ENCODE results near the gene RASGRF2. TPM values are rescaled to one million over a fixed set of nuclear protein-coding genes. Genes with fewer than 3 reads are reported as not detected.
A peak's percentile ranks its signal among the peaks of the same experiment; 100 is the strongest.
"Not testable (repeated sequence)": the region's sequence is repeated elsewhere in the genome, so short reads cannot be mapped to it uniquely, and the experiment has no call there.

RASGRF2 gene
- total RNA-seq, 1 donor from 2014 or later, result 9.4 TPM

DNA sequence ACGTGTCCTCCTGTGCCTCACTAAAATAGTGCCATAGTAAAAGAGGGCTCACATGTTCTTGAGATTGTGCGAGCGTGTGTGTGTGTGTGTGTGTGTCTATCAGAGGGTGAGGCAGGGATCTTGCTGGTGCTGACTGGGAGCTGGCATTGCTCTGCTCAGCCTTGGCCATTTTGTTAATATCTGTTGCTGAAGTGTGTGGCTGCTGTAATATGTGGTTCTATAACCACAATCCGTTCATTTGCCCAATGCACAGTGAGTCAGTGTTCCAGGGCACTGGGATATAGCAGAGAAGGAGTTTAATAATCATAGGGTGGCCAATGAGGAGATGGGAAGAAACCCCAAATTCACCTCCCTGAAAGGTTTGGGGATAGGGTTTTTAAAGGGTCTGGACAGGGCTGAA, 61.3 kb downstream of the RASGRF2 start:
- DNase-seq (ENCODE audit: low read depth, low spot score), result no peak

DNA sequence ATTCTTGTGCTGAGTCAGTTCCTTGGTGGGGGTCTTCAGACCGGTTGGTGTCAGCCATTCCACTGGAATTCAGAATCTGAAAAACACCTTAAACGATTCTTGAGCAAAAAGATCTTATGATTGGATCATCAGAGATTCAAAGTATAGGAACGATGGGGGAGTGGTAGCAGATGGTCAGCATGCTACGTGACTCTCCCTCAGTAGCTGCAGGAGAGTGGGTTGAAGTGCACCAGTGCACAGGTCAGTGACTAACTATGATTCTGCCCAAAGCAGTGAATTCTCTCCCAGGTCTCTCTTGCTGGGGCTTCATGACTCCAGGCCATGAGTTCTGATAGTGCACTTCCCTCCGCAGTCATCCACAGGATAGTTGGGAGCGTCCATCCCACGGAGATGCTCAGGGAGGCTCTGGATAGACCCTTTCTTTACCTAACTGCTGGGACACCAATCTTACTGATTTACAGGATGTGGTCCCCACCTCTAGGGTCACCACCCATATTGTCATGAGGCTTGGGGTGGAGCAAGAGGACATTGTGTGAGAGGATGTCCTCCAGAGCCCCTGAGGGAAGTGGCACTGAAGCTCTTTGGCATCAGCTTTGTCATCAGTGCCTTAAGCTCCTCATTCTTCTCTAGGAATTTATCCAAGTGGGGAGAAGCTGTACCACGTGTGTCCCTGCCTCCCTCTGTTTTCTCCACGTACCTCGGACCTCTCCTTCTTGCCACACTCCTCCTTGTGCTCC, 62.0 kb downstream of the RASGRF2 start:
- no peak for DNase-seq (ENCODE audit: low read depth, low spot score)

DNA sequence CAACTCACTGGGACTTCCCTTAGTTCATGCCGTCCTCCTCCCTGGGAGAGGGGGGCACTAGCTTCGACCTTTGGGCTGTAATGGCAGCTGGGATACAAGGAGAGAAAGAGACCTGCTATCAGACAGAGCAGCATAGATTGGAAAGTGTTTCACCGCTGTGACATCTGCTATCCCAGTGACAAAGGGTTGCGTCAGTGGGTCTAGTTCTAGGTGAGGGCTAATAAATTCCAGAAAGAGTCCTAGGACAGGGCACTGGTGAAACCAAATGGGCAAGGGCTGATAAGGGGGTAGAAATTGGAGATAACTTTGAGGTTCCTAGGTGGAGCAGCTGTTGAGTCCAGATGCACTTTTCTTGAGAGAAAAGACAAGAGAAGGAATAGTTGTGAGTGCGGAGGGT, 62.5 kb downstream of the RASGRF2 start:
- no peak for DNase-seq (ENCODE audit: low read depth, low spot score)

DNA sequence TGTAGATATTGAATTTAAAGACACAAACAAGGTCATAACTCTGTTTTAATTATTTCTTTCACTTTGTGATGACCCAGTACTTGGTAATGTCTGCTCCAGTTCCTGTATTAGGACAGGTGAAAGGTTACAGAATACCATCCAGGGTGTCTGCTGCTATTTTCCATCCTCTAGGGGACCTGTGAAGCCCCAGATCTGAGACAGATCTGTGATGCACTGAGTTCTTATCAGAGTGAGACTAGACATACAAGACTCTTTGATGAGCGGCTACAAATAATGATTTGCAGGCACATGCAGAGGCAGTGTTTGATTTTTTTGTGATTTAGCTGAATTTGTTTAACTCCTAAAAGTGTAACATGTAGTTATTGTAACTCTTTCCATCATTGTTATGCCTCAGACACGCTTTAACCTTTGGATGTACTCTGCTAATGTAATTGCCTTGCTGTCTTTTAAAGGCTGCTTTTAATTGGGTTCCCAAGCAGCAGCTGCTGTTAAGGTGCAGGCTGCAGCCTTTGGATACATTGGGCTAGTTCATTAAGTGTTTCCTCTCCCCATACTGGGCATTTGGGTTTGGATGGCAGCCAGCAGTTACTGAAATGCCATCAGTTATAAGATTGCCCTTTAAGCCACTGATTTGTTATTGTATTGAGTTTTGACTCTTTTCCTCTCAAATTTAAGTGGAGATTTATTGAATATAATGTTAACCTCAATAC, 63.3 kb downstream of the RASGRF2 start:
- no peak for DNase-seq (ENCODE audit: low read depth, low spot score)

DNA sequence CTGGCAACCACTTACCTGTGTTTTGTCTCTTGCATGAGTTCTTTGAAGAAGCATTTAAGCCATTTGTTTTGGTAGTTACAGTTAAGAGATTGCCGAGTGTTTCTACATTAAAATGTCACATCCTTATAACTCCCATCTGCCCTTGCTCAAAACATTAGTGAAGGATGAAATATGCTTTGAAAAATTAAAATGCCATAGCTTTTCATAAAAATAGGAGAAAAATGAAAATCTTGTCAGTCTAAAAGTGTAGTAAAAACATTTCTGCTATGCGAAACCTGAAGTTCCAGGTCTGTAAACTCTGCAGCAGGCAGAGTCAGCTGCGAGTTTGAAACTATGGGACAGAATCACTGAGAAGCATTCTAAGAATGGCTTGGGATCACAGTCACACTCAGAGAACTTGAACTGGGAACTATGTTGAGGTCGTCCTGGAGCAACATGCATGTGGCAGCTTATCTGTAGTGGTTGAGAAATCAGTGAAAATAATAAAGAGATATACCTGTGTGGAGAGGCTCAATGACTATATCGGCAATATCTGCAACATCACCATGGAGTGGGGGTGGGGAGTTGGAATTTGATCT, 67.4 kb downstream of the RASGRF2 start:
- no peak for DNase-seq (ENCODE audit: low read depth, low spot score)

DNA sequence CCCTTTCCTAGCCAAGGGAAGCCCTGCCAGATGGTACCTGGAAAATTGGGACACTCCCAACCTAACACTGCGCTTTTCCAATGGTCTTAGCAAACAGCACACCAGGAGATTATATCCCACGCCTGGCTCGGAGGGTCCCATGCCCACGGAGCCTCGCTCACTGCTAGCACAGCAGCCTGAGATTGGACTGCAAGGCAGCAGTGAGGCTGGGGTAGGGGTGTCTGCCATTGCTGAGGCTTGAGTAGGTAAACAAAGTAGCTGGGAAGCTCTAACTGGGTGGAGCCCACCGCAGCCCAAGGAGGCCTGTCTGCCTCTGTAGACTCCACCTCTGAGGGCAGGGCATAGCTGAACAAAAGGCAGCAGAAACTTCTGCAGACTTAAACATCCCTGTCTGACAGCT, 68.7 kb downstream of the RASGRF2 start:
- DNase-seq (ENCODE audit: low read depth, low spot score), result not testable (repeated sequence)

DNA sequence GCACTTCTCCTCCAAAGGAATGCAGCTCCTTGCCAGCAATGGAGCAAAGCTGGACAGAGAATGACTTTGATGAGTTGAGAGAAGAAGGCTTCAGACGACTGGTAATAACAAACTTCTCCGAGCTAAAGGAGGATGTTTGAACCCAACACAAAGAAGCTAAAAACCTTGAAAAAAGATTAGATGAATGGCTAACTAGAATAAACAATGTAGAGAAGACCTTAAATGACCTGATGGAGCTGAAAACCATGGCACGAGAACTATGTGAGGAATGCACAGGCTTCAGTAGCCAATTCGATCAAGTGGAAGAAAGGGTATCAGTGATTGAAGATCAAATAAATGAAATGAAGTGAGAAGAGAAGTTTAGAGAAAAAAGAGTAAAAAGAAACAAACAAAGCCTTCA, 69.6 kb downstream of the RASGRF2 start:
- DNase-seq (ENCODE audit: low read depth, low spot score), result not testable (repeated sequence)

DNA sequence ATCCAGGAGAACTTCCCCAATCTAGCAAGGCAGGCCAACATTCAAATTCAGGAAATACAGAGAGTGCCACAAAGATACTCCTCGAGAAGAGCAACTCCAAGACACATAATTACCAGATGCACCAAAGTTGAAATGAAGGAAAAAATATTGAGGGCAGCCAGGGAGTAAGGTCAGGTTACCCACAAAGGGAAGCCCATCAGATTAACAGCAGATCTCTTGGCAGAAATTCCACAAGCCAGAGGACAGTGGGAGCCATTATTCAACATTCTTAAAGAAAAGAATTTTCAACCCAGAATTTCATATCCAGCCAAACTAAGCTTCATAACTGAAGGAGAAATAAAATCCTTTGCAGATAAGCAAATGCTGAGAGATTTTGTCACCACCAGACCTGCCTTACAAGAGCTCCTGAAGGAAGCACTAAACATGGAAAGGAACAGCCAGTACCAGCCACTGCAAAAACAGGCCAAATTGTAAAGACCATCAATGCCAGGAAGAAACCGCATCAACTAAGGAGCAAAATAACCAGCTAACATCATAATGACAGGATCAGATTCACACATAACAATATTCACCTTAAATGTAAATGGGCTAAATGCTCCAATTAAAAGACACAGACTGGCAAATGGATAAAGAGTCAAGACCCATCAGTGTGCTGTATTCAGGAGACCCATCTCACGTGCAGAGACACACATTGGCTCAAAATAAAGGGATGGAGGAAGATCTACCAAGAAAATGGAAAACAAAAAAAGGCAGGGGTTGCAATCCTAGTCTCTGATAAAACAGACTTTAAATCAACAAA, 70.3 kb downstream of the RASGRF2 start:
- not testable (repeated sequence) for DNase-seq (ENCODE audit: low read depth, low spot score)

DNA sequence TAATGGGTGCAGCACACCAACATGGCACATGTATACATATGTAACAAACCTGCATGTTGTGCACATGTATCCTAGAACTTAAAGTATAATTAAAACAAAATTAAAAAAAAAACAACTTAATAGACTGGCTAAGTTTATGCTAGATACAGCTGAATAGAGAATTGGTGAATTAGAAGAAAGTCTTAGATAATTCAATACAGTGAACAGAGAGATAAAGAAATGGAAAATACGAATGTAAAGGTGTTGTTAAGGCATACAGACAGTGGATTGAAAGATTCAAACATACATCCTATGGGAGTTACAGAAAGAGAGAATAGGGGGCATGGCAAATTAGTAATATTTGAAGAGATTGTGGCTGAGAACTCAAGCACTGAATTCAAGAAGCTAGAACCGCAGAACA, 75.4 kb downstream of the RASGRF2 start:
- no peak for DNase-seq (ENCODE audit: low read depth, low spot score)

DNA sequence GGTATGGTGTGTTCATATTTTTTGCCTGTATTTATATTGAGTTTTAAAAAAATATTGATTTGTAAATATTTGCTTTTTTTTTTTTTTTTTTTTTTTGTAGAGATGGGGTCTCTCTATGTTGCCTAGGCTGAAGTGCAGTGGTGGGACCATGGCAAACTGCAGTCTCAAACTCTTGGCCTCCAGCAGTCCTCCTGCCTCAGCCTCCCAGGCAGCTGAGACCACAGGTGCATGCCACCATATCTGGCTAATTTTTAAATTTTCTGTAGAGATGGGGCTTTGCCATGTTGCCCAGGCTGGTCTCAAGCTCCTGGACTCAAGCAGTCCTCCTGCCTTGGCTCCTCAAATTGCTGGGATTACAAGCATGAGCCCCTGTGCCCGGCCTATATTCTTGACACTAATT, 78.3 kb downstream of the RASGRF2 start:
- DNase-seq (ENCODE audit: low read depth, low spot score), result no peak

DNA sequence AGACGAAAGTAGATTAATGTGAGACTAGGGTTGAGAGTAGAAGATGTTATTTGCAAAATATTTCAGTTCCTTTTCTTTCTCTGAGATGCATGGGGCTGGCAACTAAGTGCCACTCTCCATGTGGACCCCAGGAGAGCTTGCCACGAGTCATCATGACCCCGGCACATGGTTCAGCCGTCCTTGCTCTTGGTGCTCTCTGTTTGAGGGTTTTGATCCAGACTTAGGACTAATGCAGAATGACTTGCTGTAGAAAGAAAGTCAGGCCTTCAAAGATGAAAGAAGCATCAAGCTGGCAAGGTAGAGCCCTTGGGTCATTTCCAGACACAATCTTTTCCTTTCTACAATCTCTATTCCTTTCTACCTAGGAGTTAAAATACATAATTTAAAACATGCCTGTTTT, 84.7 kb downstream of the RASGRF2 start:
- DNase-seq (ENCODE audit: low read depth, low spot score), result no peak

DNA sequence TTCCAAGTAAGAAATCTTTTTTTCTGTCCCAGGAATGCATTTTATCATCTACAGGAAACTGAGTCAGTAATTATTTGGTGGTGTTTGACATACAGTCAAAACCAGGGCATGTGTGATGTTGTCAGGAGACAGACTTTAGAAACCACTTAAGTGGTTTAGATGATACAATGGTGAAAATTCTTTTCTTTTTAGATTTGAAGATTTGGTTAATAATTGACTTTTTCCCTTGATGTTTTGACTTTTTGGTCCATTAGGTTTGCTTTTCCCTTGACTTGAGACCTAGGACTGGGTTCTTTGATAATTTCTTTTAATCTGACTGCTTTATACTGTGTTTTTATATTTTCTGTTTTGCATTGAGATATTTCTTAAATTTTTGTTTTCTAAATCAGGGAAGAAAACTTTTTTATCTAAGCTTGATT, 85.2 kb downstream of the RASGRF2 start:
- DNase-seq (ENCODE audit: low read depth, low spot score), result peak; percentile 20

DNA sequence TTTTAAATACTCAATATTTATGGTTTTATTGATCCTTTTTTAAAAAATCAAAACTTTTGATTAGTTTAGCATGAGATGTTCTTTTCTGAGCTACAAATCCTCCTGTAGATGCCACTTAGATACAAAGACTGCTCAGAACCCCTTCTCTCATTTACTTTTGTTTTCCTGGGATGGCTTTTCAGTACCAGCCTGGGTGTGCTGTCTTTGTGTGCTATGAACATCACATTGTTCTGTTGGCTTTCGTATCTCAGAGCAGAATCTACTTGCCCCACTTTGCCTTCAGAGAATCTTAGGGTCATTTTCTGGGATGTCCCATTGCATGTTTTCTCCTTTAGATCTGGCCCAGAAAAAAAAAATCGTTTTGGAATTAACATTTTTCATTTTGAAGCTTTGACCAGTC, 85.9 kb downstream of the RASGRF2 start:
- DNase-seq (ENCODE audit: low read depth, low spot score), result no peak

DNA sequence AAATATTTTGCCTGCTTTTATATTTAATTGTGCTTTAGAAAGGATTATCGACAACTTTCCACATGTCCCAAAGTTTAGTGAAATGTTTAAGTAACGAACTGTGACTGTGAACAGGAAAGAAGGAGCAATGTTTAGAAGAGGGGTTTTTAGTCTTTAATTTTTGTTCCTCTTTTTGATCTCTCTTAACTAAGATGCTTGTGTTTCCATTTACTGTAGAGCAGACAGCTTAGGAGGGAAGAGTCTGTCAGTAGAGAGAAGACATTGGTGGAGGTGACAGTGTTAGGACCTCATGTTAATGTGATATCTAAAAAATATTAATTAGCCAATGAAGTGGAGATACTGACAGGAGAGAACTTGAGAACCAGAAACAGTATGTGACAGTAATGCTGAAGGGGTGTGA, 92.2 kb downstream of the RASGRF2 start:
- DNase-seq (ENCODE audit: low read depth, low spot score), result no peak

DNA sequence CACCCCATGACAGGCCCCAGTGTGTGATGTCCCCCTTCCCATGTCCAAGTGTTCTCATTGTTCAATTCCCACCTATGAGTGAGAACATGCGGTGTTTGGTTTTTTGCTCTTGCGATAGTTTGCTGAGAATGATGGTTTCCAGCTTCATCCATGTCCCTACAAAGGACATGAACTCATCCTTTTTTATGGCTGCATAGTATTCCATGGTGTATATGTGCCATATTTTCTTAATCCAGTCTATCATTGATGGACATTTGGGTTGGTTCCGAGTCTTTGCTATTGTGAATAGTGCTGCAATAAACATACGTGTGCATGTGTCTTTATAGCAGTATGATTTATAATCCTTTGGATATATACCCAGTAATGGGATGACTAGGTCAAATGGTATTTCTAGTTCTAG, 93.1 kb downstream of the RASGRF2 start:
- not testable (repeated sequence) for DNase-seq (ENCODE audit: low read depth, low spot score)

DNA sequence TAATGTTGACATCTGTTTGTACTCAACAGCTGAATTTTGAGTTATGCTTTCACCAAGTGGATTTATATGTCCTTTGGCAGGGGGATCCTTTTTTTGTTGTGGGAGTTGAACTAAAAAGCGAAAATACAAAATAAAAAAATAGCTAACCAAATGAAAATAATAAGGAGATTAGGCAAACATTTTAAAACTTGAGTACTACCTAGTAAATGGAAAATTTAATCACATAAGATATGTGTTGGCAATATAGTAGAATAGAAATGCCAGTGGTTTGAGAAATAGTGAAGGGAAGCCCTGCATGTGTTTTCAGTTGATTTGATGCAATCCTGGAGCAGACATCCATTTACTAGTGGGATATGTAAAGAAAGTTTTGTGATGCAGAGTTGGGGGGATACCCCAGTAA, 98.0 kb downstream of the RASGRF2 start:
- DNase-seq (ENCODE audit: low read depth, low spot score), result no peak

DNA sequence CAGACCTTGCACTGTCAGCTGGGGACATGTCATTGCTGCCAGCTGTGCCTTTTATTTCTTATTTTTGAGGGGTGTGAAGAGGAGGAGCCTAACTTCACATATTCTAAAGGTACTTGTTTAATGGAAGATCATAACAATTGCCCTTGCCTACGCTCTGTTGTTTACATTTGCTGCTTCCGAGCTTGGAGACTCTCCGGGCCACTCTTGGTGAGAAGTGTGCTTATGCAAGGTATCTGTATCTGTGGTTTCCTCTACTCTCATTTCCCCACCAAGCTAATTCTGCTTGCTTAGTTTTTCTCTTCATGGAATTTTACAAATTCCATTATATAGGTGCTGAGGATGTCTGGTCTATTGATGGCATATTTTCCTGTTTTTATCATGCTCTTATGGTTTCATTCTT, 105.3 kb downstream of the RASGRF2 start:
- no peak for DNase-seq (ENCODE audit: low read depth, low spot score)

DNA sequence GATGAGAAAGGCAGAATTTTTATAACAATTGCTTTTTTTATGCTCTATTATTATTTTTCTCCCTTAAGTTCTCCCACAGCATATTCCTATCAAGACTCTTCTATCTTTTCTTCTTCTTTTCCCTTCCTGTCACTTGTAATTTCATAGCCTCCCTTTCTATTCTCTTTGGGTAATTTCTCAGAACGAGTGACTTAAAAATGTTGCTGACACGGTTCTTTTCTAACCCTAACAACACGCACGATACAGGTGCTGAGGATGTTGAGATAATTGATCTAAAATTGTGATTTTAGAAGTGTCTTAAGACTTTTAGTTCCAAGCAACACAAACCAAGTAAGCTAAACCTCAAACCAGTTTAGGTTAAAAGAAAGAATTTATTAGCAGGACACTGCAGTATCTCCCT, 105.9 kb downstream of the RASGRF2 start:
- no peak for DNase-seq (ENCODE audit: low read depth, low spot score)

DNA sequence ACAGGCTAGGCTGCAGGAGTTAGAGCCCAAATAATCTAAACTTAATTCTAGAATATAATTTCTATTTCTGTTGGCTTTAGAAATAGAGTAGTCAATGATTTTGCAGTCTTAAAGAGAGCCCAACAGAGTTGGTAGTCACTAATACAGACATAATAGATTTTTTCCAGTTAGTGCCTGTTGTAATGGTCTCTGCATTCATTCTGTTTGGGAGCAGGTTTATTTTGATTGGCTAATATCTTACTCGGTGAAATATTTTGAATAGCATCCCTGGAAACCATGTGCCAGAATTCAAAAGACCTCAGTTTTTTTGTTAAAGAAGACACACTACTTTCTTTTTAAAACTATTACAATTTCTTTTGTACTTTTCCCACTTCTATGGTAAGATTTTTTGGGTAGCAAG, 107.2 kb downstream of the RASGRF2 start:
- no peak for DNase-seq (ENCODE audit: low read depth, low spot score)

DNA sequence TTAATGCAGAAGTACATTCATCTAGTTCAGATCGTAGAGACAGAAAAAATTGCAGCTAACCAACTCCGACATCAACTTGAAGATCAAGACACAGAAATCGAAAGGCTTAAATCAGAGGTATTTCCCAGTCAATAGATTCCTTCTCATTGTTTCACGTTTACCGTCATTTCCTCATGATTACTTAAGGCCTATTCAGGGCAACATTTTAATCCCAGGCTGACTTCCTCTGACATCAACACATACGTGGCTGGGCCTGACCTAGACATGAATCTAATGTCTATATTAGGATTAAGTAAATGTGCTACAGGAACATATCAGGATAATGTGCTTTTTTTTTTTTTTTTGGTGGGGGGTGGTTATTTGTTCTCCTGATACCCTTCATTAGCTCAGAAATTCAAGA, 107.9 kb downstream of the RASGRF2 start:
- DNase-seq (ENCODE audit: low read depth, low spot score), result peak; percentile 75

DNA sequence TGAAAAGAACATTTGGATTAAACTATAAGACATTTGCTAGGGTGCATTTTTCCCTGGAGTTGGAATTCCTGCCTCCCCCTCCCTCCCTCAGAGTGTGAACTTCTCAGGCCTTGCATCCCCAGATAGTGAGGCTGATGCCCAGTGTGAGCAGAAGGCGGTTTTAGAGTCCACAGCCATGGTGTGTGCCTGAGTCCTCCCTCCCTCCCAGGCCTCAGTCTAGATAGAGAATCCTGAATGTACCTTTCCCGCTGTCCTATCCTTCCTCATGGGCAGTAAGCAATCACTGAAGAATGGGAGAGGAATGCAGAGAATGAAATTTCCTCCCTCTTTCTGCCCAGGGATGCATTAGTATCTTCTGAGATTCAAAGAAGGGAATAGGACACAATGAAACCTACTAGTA, 108.5 kb downstream of the RASGRF2 start:
- no peak for DNase-seq (ENCODE audit: low read depth, low spot score)

DNA sequence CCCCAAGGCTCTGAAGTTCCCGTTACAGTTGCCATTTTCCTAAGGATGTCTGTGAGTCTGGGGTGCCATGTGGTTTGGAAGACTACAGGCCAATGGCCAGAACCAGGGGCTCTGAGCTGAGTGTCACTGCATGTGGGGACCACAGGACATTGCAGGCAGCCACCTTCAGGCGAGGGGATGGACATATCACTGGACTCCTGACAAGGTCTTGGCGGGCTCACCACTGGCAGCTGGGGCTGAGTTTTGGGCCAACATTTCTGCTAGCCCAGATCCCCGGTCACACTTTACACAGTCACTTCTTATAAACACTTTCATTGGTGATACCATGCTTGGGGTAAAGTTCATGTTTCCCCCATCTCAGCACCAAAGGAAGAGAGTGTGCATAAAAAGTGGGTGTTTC, 109.8 kb downstream of the RASGRF2 start:
- DNase-seq (ENCODE audit: low read depth, low spot score), result no peak
